SW480 (cell line): ENCODE results near the gene MAPK12.

Experiments used
- DNase-seq: peaks from one replicate; pipeline ENCODE4 v3.0.0-alpha.2; 2016; ENCODE audit warnings: low spot score

MAPK12 gene

DNA sequence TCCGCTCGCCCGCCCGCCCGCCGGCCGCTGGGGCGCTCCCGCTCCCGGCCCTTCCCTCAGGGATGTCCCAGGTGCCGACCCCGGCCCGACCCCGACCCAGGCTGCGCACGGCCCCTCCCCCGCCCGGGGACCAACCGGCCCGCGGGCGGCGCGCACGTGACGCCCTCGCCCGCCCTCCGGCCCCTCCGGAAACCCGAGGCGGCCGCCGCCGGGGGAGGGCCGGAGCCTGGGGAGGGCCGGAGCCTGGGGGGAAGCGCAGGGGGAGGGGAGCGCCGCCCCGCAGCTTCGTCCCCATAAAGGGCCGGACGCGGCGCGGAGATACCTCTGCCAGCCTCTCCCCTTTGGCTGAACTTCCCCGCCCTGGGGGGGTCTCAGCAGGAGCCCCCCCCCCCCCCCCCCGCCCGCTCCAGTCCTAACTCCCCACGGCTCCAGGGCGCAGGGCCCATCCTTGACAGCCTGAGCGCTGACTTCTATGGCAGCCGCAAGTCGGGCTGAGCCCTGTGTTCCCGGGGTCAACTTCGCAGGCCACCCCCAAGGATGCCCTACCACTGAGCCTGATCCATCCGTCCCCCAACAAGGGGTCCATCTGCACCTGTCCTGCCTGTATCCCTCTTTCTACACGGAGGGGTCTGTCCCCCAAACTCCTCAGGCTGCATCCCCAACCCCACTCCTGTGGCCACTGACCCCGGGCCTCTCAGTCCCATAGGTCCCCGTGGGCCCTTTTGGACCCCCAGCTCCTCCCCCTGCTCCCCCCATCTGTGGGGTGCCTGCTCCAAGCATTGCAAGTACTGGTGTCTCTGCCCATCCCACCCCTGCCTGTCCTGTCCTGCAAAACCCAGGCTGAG is at the start of gene MAPK12:
MAPK12 (minus strand) TSS at position 69 of the 845 bp plus-strand sequence. CDS start 174 bp downstream, outside the sequence.
- DNase-seq = no peak

DNA sequence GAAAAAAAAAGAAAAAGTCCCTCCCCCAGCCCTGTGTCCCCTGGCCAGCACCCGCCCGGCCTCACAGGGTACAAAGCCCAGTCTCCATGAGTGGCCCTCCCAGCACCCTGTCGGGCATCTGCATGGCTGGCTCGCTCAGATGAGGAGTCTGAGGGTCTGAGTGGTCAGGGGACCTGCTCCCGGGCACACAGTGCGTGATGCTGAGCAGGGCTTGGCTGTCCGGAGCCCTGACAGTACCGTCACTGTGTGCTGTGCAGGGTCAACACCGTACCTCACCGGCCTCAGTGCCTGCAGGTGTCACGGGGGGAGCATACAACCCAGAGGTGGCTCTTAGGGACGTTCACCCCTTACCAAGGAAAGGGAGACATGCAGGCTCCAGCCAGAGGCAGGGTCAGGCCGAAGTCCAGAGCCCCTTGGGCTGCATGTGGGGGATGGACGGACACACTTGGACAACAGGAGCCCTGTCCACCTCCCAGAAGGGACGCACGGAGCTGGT is 49.5 kb upstream of the MAPK12 start:
- DNase-seq = no peak

DNA sequence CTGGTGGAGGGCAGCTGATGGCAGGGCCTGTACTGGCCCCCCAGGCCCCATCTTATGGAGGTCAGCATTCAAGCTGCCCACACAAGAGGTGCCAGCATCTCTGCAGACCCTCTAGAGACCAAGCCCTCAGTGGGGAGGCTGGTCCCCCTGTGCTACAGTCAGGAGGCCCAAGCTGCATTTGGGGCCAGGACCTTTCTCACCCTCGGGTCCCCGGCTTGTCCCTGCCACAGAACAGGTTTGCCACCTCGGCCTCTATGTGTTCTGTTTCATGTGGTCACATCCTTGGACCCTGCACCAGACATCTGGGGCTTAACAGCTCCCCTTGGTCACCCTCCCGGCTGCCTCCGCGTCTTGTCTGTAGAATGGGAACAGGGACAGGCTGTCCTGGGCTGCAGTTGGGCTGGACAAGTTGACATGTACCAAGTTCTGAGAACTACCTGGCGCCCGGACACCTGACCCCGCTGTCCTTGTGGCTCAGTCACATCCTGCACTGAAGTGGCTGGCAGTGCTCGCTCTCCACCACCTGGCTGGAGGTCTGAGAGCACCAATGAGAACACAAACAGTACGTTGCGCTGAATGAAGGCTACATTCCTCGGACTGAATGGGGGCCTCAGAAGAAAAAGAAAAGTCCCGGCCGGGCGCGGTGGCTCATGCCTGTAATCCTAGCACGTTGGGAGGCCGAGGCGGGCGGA is 48.7 kb upstream of the MAPK12 start:
- DNase-seq = no peak

DNA sequence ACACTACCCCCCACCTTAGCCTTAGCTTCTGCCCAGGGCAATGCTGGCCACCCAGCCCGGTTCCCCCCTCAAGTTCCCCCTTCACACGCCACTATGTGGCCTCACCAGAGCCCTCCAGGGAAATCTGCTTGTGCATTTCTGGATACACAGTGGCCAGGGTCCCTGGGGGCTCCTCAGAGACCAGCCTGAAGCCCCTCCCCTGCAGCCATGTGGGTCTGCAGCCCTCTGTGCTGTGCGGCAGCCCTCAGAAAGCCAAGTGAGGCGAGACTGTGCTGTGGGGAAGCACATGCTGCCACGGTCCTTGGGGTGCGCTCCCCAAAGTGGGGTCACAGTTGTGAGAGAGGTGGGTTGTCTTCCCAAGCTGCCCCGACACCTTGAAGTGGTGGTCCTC is 48.1 kb upstream of the MAPK12 start:
- no peak for DNase-seq

DNA sequence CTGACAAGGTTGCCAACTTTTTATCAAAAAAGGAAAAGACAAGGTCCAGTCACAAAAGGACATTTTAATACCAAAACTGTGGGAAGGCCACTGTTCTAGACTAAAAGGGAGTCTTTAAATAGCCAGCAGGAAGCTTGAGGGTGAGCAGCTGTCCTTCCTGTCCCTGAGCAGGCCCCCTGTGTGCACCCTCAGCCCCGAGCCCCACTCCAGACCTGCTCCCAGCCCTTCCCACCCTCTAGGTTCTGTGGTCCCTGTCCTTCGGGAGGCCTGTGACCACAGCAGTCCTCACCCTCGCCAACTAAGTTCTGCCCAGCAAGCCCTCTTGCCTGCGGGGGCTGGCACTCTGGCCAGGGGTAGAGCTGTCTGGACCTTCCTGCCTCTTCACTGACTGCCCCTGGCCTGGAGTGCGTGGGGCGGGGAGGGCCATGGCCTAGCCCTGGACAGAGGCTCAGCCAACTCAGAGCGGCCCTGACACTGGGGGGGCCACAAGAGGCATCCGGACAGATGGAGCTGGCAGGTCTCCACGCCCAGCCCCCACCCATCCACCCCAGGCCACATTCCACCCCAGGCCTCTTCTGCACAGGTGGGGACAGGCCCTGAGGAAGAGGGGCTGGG is 47.6 kb upstream of the MAPK12 start:
- no peak for DNase-seq

DNA sequence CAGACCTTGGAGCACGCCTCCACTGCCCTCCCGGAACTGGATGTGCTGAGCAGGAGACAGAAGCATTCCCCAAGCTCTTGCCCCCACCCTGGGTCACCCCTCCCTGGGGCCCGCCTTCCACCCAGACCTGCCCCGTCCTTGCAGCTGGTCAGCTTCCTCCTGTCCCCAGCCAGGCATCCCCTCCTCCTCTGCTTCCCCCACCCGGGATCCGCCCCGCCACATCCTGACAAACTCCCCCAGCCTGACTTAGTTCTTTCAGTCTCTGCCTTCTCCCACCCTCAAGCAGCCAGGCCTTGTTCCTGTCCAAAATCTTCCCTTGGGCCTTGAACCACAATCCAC is 47.1 kb upstream of the MAPK12 start:
- no peak for DNase-seq

DNA sequence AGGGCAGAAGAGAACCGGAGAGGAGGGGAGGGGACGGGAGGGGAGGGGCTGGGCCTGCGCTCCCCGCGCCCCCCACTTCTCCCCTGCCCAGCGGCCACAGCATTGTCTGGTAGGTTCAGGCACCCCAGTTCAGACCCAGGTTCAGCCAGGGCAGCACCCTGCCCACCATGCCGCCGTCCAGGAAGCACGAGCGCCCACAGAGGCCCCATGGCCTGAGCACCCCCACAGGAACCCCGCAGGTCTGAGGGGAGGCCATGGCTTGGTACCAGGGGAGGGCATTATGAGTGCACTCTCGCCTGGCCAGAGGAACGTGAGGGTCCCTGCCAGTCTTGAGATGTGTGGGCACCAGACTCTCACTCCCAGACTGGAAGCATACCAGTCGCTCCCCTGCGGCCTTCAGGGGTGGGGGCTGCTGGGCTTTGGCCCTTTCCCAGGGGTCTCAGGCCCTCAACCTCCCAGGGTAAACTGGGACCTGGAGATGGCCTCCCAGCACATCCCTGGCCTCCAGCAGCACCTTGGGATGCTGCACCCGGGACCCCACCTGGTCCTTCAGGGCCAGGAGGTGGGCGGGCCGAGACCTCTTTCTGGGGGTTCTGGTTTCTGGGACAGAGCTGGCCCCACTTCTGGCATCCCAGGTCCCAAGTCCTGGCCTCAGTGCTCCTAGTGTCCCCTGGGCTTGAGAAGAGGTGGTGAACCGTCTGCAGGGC is 46.6 kb upstream of the MAPK12 start:
- DNase-seq = no peak

DNA sequence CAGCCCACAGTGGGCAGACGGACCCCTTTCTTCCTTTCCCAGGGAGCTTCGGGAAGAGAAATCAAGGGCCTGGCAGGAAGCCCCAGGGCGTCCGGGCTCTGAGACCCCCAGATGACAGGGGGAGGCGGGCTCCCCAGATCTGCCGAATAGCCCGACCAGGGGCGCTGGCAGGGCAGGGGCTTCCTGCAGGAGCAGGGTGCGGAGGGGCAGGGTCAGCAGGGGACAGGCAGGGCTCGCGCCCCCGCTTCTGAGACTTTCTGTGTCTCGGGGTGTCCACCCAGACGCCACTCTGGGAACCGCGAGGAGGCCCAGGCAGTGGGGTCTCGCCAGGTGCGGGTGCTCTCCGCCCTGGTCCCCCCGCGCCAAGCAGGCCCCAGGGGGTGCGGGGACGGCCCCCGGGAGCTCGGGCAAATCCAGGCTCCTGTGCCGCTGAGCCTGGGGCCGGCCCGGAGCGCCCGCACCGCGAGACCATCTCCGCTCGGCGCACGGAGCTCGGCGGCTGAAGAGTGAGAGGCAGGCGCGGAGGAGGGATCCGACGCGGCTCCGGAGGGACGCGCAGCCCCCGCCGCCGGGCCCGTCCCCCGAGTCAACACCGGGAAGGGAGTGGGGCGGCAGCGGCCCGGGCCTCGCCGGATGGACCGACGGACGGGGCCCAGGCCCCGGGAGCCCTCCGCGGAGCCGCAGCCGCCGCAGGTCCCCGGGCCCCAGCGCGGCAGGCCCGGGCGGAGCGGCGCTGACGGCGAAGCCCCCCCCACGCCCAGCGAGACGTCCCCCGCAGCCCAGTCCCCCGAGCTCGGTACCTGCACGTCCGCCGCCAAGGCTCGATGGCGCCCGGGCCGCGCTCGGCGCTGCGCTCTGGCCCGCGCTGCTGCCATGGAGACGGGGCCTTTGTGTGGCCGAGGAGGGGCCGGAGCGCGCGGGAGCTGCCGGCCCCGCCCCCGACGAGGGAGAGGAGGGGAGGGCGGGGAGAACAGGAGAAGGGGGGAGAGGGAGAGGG is 45.6 kb upstream of the MAPK12 start, which contains the start of gene PLXNB2:
PLXNB2 (minus strand) TSS at position 894 of the 997 bp plus-strand sequence. CDS start 17,062 bp downstream, outside the sequence.
- DNase-seq = peak; percentile 74

DNA sequence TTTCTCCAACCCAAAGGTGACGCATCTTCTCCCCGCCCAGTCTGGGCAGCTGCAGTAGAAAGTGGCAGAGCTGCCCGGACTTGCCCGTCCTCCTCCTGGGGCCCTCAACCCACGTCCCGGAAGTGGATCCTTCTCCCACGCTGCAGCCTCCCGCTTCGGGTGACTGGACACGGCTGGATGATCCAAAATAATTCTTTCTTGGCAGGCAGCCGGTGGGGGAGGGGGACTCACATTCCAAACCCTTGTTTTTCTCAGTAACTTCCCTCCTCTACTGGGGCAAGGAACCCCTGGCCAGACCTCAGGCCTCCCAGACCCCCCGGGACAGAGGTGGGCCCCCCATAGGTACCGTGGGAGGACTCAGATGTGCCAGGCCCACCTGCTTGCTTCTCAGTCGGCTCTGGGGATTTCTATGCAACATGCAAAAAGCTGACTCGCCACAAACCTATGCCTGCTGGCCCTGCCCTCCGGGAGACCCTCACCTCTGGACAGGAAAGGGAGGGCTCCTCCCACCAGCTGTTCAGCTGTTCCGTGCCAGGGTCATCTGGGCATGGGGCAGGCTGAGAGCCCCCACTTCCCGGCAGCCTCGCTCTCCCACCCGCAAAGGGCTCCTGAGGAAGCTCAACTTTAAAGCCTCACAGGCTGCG is 44.6 kb upstream of the MAPK12 start:
- peak; percentile 91 for DNase-seq

DNA sequence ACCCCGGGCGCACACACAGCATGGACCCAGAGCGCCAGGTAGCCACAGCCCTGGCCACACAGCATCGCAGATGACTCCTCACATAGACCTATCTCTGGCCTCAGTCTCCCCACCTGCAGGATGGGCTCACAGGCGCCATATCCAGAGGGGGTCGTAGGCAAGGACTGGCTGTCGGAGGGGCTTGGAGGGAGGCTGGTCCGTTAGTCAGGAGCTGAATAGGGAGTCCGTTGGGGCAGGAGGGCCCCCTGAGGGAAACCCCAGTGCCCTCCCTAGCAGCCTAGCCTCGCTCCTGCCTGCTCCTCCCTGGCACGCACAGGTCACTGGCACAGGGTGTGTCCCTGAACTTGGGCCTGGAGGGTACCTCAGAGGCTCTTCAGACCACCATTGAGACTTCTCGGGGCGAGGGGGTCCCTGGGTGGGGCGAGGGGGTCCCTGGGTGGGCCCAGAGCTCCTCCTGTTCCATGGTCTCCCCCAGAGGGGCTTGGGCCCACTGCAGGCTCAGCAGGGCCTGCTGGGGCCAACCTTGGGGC is 44.0 kb upstream of the MAPK12 start:
- DNase-seq = no peak

DNA sequence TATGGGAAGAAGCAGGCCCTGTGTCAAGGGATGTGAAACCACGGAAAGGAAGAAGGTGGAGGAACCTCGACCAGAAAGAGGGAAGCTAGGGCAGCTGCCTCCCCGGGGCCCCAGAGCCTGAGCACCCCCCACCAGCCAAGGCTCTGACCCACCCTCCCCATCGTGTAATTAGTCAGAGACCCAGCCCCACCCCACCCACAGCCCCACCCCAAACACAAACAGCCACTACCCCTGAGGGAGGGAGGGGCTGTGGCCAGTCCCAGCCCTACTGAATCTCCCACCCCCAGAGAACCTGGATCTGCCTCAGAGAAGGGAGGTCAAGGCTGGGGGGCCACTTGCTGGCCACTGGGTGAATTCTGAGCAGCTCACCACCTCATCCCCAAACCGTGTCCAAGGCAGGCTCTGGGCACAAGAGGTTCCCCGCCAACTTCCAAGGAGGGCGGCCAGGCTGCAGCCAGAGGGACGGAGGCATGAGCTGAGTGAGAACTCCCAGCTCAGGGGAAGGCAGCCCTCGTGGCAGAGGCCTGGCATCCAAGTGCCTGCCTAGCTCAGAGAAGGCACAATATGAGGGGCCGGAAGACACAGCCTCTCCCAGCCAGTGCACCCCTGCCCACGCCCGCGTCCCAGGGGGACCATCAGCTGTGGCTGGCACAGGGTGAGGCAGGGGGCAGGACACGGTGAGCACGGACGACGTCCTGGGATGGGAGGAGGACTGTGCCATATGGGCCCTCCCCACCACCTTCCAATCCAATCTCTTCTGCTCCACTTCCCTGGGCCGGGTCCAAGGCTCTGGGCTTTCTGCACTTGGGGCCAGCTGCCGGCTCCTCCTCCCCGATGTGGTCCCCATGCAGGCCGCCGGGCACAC is 43.3 kb upstream of the MAPK12 start:
- no peak for DNase-seq

DNA sequence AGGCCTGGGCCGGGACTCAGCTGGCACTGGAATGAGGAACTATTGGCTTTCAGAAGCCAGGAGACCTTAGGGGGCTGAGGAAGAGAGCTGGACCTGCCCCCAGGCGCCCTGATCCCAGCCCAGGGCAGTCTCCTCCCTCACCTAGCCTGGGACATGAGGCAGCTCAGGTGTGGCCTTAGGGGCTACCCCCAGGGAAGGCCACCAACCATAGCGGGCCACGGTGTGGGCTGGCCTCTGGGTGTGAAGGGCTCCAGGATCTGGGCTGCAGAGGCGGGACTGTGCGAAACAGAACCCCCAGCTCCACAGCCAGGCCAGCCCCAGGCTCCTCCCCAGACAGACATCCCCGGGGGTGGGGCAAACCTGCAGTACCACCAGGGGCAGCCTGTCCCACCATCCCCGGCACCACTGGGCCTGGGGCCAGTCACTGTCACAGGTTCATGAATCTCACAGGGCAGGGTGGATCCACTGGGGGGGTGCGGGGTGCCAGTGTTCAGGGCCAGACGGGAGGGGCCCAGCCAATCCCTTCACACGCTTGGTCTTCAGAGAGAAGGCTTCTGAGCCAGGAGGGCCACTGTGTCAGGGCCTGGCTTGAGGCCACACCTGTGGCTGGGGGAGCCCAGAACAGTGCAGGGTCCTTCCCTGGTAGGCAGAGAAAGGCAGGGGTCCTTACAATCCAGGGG is 42.5 kb upstream of the MAPK12 start:
- peak; percentile 36 for DNase-seq

DNA sequence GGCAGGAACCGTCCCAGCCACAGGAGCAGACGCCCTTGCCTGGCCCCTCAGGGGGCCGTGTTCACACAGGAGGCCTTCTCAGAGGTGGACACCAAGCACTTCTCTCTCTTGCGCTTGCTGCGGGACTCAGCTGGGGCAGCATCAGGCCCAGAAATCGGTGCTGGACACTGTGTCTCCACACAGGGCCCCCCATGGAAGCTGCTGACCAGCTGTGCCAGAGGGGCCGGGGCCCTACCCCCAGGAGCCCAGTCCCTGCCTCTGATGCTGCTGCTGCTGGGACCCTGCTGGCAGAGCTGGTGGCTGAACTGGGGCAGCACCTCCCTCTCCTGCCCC is 42.0 kb upstream of the MAPK12 start:
- DNase-seq = no peak

DNA sequence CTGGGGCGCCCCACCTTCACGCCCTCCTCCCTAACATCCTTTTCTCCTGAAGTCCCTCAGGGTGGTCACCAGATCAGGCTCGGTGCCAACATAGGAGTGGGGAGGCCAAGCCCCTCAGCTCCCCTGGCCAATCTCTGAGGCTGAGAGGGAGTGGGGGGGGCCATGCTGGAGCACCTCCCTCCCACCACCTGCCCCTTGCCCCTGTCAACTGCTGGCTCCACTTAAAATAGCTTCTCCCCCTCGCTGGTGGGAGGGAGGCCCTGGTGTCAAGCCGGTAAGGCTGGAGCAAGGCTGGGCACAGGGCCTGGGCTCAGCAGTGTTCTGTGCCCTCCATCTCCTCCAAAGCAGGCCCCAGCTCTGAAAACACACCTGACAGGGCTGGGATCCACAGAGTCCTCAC is 41.1 kb upstream of the MAPK12 start:
- DNase-seq = no peak

DNA sequence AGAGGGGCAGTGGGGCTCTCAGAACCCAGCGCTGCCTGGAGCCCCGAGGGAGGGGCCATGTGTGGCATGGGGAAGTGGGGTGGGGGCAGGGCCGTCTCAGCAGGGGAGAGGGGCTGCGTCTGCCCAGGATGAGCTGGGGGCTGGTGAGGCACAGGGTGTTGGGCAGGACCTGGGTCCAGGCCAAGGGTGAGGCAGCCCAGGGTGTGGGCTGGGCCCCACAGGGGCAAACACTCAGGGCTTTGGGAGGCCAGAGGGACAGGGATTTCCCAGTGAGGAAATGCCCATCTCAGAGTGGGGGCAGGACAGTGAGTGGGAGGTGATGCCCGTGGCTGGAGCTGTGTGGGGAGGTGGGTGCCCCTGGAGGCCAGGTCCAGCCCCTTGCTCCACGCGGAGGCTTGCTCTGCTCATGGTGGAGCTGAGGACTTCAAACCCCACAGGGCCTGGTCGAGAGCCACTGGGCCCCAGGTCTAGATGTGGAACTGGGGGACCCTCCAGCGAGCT is 40.6 kb upstream of the MAPK12 start:
- no peak for DNase-seq

DNA sequence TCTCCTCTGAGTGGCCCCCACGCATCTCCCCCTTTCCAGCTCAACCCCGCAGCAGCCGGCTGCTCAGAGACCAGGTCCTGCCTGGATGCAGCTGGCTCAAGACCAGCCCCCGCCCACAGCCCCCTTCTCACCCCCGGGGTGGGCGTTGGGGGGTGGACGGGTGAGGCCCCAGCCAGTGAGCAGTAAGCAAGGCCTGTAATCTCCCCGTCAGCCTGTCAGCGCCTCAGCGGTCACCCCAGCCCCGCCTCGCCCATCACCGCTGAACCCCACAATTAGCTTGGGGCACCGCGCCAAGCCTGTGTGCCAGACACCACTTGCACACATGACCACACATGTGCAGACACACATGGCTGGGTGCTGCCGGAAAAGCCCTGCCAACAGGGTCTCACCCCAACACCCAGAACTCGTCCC is 40.1 kb upstream of the MAPK12 start:
- DNase-seq = no peak

DNA sequence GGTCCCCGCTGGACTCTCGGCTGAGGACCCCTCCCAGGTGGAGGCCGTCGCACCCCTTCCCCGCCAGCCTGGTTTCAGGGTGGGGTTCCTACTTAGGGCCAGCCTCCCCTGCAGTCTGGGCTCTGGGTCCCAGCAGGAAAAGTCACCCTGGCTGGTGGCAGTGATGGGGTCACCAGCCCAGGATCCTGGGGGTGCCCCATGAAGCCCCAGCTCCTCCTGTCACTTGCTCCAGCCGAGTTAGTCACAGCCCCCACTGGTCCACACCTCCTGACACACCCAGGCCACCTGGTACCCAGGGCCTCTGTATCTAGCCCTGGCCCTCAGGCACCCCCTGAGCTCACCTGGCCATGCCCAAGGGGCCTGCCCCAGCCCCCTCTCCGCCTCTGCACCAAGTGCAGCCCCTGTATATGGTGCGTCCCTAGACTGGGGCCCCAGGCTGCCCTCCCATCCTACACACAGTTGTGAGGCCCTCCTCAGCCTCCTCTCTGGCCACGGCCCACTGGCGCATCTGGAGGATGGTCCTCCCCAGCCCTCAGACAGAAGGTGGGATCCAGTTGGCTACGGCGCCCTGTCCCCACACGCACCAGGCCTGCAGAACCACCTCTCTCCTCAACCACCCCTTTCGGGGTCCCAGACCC is 39.3 kb upstream of the MAPK12 start:
- DNase-seq = no peak
